GM23338 (cell line): ENCODE measurements around the gene TTC5. TPM values are rescaled to one million over a fixed set of nuclear protein-coding genes. Genes with fewer than 3 reads are reported as not detected.
A peak's percentile ranks its signal among the peaks of the same experiment; 100 is the strongest.

Experiments used
- ATAC-seq: fragments of 200-7000 bp; cut with Tn5 transposase; 3 replicates; pipeline ENCODE4 v1.9.1; 2020
- DNase-seq: peaks from one replicate; pipeline ENCODE4 v3.0.0-alpha.2; 2015; ENCODE audit warnings: low spot score
- H2AFZ ChIP-seq: fragments of 200-600 bp; sonication (generic); 2 replicates; pipeline ENCODE4 v1.8.0; 2016; ENCODE audit warnings: antibody characterized with exemption, mild to moderate bottlenecking, moderate library complexity
- H3F3A ChIP-seq: fragments of 200-600 bp; sonication (generic); replicated peaks from 2 replicates; pipeline ENCODE4 v1.8.0; 2017; ENCODE audit warnings: antibody characterized with exemption, mixed run types, low read depth
- H3K27ac ChIP-seq: fragments of 200-600 bp; sonication (generic); 2 replicates; pipeline ENCODE4 v1.6.1; 2016; ENCODE audit warnings: low read depth
- H3K27me3 ChIP-seq: fragments of 200-600 bp; sonication (generic); 2 replicates; pipeline ENCODE4 v1.8.0; 2016; ENCODE audit warnings: mild to moderate bottlenecking, mixed run types, moderate library complexity; ENCODE audit not compliant: insufficient read depth
- H3K36me3 ChIP-seq: fragments of 200-600 bp; sonication (generic); 2 replicates; pipeline ENCODE4 v1.8.0; 2016; ENCODE audit warnings: mild to moderate bottlenecking; ENCODE audit not compliant: insufficient read depth
- H3K4me1 ChIP-seq: fragments of 200-600 bp; sonication (generic); 2 replicates; pipeline ENCODE4 v1.8.0; 2016; ENCODE audit warnings: mild to moderate bottlenecking, moderate library complexity; ENCODE audit not compliant: insufficient read depth
- H3K4me2 ChIP-seq: fragments of 200-600 bp; sonication (generic); 2 replicates; pipeline ENCODE4 v1.7.1; 2017; ENCODE audit warnings: mixed run types
- H3K4me3 ChIP-seq: fragments of 200-600 bp; sonication (generic); 2 replicates; pipeline ENCODE4 v1.6.1; 2016; ENCODE audit warnings: mixed run types
- H3K79me2 ChIP-seq: fragments of 200-600 bp; sonication (generic); replicated peaks from 2 replicates; pipeline ENCODE4 v1.8.0; 2017; ENCODE audit warnings: mild to moderate bottlenecking; ENCODE audit not compliant: insufficient read depth
- H3K9me2 ChIP-seq: fragments of 200-600 bp; sonication (generic); 2 replicates; pipeline ENCODE4 v1.8.0; 2017; ENCODE audit not compliant: insufficient read depth
- H4K20me1 ChIP-seq: fragments of 200-600 bp; sonication (generic); replicated peaks from 2 replicates; pipeline ENCODE4 v1.8.0; 2017; ENCODE audit warnings: mild to moderate bottlenecking; ENCODE audit not compliant: insufficient read depth
- H3K27ac Mint-ChIP-seq: 2 replicates; pipeline ENCODE4 v1.8.0; 2020; ENCODE audit warnings: inconsistent platforms, mild to moderate bottlenecking, moderate library complexity, mixed read lengths
- H3K27me3 Mint-ChIP-seq: 3 replicates; pipeline ENCODE4 v1.8.0; 2022; ENCODE audit warnings: low read depth, mild to moderate bottlenecking, moderate library complexity, mixed read lengths, inconsistent platforms; ENCODE audit not compliant: insufficient read depth, poor library complexity
- H3K36me3 Mint-ChIP-seq: 3 replicates; pipeline ENCODE4 v1.8.0; 2021; ENCODE audit warnings: low read depth, mild to moderate bottlenecking, inconsistent platforms, moderate library complexity, mixed read lengths
- H3K4me1 Mint-ChIP-seq: 3 replicates; pipeline ENCODE4 v1.8.0; 2020; ENCODE audit warnings: mild to moderate bottlenecking, inconsistent platforms, mixed read lengths
- H3K4me3 Mint-ChIP-seq: 3 replicates; pipeline ENCODE4 v1.8.0; 2021; ENCODE audit warnings: moderate library complexity, mild to moderate bottlenecking, inconsistent platforms, mixed read lengths
- H3K9me3 Mint-ChIP-seq: 3 replicates; pipeline ENCODE4 v1.8.0; 2020; ENCODE audit warnings: moderate library complexity, mild to moderate bottlenecking, inconsistent platforms, mixed read lengths
- CREB1 ChIP-seq: fragments of 250-450 bp; sonication (Bioruptor Pico); IDR thresholded peaks from 2 replicates; pipeline ENCODE4 v1.5.0; 2020; ENCODE audit warnings: low read depth, mild to moderate bottlenecking, moderate library complexity
- ETS1 ChIP-seq: IDR thresholded peaks from 2 replicates; pipeline ENCODE4 v1.6.1; 2016; ENCODE audit warnings: antibody characterized with exemption
- EZH2 ChIP-seq: fragments of 200-600 bp; sonication (generic); IDR thresholded peaks from one replicate; pipeline ENCODE4 v1.8.0; 2017; ENCODE audit warnings: antibody characterized with exemption, mild to moderate bottlenecking, low read depth; ENCODE audit not compliant: unreplicated experiment
- EZH2phosphoT487 ChIP-seq: fragments of 200-600 bp; sonication (generic); IDR thresholded peaks from one replicate; pipeline ENCODE4 v1.8.1; 2018; ENCODE audit warnings: antibody characterized with exemption; ENCODE audit not compliant: unreplicated experiment
- JUNB ChIP-seq: IDR thresholded peaks from one replicate; pipeline ENCODE4 v1.6.1; 2016; ENCODE audit warnings: antibody characterized with exemption; ENCODE audit not compliant: unreplicated experiment
- NANOG ChIP-seq: IDR thresholded peaks from 2 replicates; pipeline ENCODE4 v1.6.1; 2016; ENCODE audit warnings: antibody characterized with exemption, borderline replicate concordance
- POLR2AphosphoS5 ChIP-seq: IDR thresholded peaks from 2 replicates; pipeline ENCODE4 v1.6.1; 2016; ENCODE audit warnings: antibody characterized with exemption, low read depth
- REST ChIP-seq: IDR thresholded peaks from one replicate; pipeline ENCODE4 v1.6.1; 2018; ENCODE audit warnings: antibody characterized with exemption; ENCODE audit not compliant: unreplicated experiment
- STAT1 ChIP-seq: IDR thresholded peaks from one replicate; pipeline ENCODE4 v1.6.1; 2016; ENCODE audit warnings: antibody characterized with exemption; ENCODE audit not compliant: unreplicated experiment
- ZNF114 ChIP-seq: fragments of 250-450 bp; sonication (Bioruptor Pico); IDR thresholded peaks from 2 replicates; pipeline ENCODE4 v1.5.0; 2020; ENCODE audit warnings: mild to moderate bottlenecking, moderate library complexity
- ZNF331 ChIP-seq: fragments of 250-450 bp; sonication (Bioruptor Pico); IDR thresholded peaks from 2 replicates; pipeline ENCODE4 v1.5.0; 2020; ENCODE audit warnings: low read depth, mild to moderate bottlenecking, moderate library complexity
- ZNF462 ChIP-seq: fragments of 250-450 bp; sonication (Bioruptor Pico); IDR thresholded peaks from 2 replicates; pipeline ENCODE4 v1.5.0; 2020; ENCODE audit warnings: mild to moderate bottlenecking, moderate library complexity
- polyA plus RNA-seq: library from polyadenylated mRNA; unstranded; fragments of >200 nt; fragmentation: Nextera tagmentation; extraction: Ambion mirVana; gene quantifications from 2 replicates; pipeline ENCODE4 v1.2.1, GENCODE V29; 2016
- total RNA-seq: library from RNA; depleted of rRNA; stranded (reverse); fragments of >200 nt; shearing (Covaris generic); gene quantifications from 2 replicates; pipeline ENCODE4 v1.2.3, GENCODE V29; 2014
- TF ChIP-seq, protein P1 (sequence below), 2 experiments: fragments of 200-600 bp in 1 of 2; sonication (generic) in 1 of 2; conservative IDR thresholded peaks; 2 replicates each; pipeline versions ENCODE4 v1.5.1 to v1.6.1; 2016 to 2017; ENCODE audit warnings: antibody characterized with exemption in 2 of 2, low read depth in 2 of 2, mild to moderate bottlenecking in 2 of 2, moderate library complexity in 1 of 2

The TTC5 gene
- total and polyA plus RNA-seq, 2 experiments from 2014 or later, result 9.3 to 14.6 TPM

DNA sequence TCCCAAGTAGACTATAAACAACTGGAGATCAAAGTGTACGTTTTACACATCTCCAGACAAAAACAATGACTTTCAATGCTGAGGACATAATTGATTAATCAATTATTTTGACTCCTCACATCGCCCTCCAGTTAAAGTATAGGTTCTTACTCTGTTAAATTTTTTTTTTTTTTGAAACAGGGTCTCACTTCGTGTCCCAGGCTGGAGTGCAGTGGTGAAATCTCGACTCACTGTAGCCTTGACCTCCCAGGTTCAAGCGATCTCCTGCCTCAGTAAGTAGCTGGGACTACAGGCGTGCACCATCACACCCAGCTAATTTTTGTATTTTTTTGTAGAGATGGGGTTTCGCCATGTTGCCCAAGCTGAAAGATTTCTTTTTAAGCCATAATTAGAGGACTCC lies 28.3 kb upstream of the TTC5 start:
- Histone ChIP-seq H2AFZ (no peak overlapping the region), H3K36me3 (peaks cover 6% of the 10 kb centered on the region; the same call in 1 of the 2 replicates), H3K79me2 (peaks cover 41% of the 10 kb centered on the region), H3K27ac (no peak overlapping the region), H3K4me1 (peaks cover 16% of the 10 kb centered on the region), H3K27me3 (no peaks in the 10 kb centered on the region), H3F3A (no peaks in the 10 kb centered on the region; the same call in 1 of the 2 replicates), H4K20me1 (peaks cover 18% of the 10 kb centered on the region), H3K9me2 (no peaks in the 10 kb centered on the region), H3K4me2 (0 out of 2 replicates have a peak overlapping the region, but pooled peaks have one; percentile 66), H3K4me3 (no peak overlapping the region)
- H3K4me3 Mint-ChIP-seq, result no peak overlapping the region
- H3K4me1 Mint-ChIP-seq, result peaks cover 23% of the 10 kb centered on the region
- ATAC-seq (no peak), DNase-seq (no peak)
- H3K27me3 Mint-ChIP-seq, result peaks cover 3% of the 10 kb centered on the region
- TF ChIP-seq ZNF114 (CRISPR knock-in tag), result no peak
- no peak for TF ChIP-seq EZH2
- TF ChIP-seq CREB1 (CRISPR knock-in tag), result no peak
- no peak for TF ChIP-seq EZH2phosphoT487
- TF ChIP-seq, protein P1, sequence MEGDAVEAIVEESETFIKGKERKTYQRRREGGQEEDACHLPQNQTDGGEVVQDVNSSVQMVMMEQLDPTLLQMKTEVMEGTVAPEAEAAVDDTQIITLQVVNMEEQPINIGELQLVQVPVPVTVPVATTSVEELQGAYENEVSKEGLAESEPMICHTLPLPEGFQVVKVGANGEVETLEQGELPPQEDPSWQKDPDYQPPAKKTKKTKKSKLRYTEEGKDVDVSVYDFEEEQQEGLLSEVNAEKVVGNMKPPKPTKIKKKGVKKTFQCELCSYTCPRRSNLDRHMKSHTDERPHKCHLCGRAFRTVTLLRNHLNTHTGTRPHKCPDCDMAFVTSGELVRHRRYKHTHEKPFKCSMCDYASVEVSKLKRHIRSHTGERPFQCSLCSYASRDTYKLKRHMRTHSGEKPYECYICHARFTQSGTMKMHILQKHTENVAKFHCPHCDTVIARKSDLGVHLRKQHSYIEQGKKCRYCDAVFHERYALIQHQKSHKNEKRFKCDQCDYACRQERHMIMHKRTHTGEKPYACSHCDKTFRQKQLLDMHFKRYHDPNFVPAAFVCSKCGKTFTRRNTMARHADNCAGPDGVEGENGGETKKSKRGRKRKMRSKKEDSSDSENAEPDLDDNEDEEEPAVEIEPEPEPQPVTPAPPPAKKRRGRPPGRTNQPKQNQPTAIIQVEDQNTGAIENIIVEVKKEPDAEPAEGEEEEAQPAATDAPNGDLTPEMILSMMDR (conservative IDR thresholded peaks at IDR 0.05; ENCODE audit: low read depth in 2 of 2), result no peak
- no peak for TF ChIP-seq ZNF462 (CRISPR knock-in tag)
- TF ChIP-seq STAT1, result no peak
- no peak for TF ChIP-seq ETS1
- TF ChIP-seq REST, result no peak
- no peak for TF ChIP-seq ZNF331
- TF ChIP-seq NANOG, result no peak
- no peak for TF ChIP-seq POLR2AphosphoS5
- TF ChIP-seq JUNB, result no peak
- H3K36me3 Mint-ChIP-seq, result peaks cover 34% of the 10 kb centered on the region
- no peaks in the 10 kb centered on the region for H3K9me3 Mint-ChIP-seq
- no peak overlapping the region for H3K27ac Mint-ChIP-seq
